GM12891 (cell line): Measurements from ENCODE around the gene PLGRKT.

Experiments
- DNase-seq: peaks from one replicate; pipeline ENCODE4 v3.0.0; 2011; ENCODE audit warnings: low spot score; ENCODE audit not compliant: insufficient read length
- FAIRE-seq: peaks from 2 replicates; lab custom pipeline; 2011; peaks lifted over from hg19 to GRCh38; lab: Jason Lieb, UNC
- PAX5 ChIP-seq: IDR thresholded peaks from 2 replicates; pipeline ENCODE4 v1.6.1; 2011; ENCODE audit warnings: low read length, moderate library complexity, mild to moderate bottlenecking; ENCODE audit not compliant: insufficient read depth, severe bottlenecking
- POLR2A ChIP-seq: IDR thresholded peaks from 2 replicates; pipeline ENCODE4 v1.6.1; 2011; ENCODE audit warnings: low read depth, low read length, control low read depth
- POLR2AphosphoS5 ChIP-seq: IDR thresholded peaks from 2 replicates; pipeline ENCODE4 v1.6.1; 2011; ENCODE audit warnings: low read depth, low read length, control low read depth
- POU2F2 ChIP-seq: IDR thresholded peaks from 2 replicates; pipeline ENCODE4 v1.6.1; 2011; ENCODE audit warnings: low read depth, mild to moderate bottlenecking, control low read depth, low read length, moderate library complexity
- SPI1 ChIP-seq: IDR thresholded peaks from 2 replicates; pipeline ENCODE4 v1.6.1; 2011; ENCODE audit warnings: low read depth, low read length, control low read depth
- TAF1 ChIP-seq: IDR thresholded peaks from 2 replicates; pipeline ENCODE4 v1.6.1; 2011; ENCODE audit warnings: low read depth, low read length, control low read depth

PLGRKT gene

DNA sequence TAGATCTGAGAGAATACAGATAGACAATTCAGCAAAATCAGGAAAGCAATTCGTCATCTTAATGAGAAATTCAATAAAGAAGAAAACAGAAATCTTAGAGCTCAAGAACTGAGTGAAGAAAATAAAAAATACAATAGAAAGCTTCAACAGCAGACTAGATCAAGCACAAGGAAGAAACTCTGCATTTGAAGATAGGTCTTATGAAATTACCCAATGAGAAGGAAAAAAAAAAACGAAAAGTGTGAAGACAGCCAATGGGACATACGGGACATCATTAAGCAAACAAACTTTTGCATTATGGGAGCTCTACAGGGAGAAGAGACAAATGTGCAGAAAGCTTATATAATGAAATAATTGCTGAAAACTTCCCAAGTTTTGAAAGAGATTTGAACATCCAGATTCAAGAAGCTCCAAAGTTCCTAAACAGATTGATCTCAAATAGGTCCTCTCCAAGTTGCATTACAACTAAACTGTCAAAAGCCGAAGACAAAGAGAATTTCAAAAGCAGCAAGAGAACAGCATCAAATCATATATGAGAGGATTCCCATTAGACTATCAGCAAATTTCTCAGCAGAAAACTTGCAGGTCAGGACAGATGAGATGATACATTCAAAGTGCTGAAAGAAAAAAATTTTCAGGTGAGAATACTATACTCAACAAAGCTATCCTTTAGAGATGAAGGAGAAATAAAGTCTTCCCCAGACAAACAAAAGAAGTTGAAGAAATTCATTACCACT is 122.4 kb downstream of the PLGRKT start:
- FAIRE-seq (no peak), DNase-seq (no peak)
- TF ChIP-seq POLR2AphosphoS5 = no peak
- no peak for TF ChIP-seq PAX5
- no peak for TF ChIP-seq TAF1
- TF ChIP-seq POU2F2 = no peak
- no peak for TF ChIP-seq POLR2A
- no peak for TF ChIP-seq SPI1

DNA sequence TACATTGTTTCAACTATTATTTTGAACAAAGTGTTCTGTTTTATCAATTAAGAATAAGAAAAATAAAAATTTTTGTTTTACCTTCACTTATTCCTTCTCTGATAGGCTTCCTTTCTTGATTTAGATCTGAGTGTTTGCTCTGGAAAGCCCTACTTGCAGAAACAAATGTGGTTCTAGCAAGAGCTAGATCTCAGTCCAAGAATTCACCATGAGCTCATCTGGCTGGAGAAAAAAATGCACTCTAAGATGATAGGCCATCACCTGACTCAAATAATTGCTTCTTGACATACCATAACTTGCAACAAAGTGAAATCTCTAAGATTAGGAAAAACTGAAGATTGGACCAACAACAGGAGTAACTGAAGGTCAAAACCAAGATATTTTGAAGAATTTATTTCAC is 126.9 kb downstream of the PLGRKT start:
- no peak for FAIRE-seq
- TF ChIP-seq SPI1 (no peak), POLR2AphosphoS5 (no peak), PAX5 (no peak), POLR2A (no peak), POU2F2 (no peak), TAF1 (no peak)

More for the DNA sequence above, 126.9 kb downstream of the PLGRKT start:
- no peak for DNase-seq
